ENCODE results near the gene MOB1B. TPM values are rescaled to one million over a fixed set of nuclear protein-coding genes. Genes with fewer than 3 reads are reported as not detected.

MOB1B gene
- total RNA-seq, 4 donors from 2014 or later: 8.3 to 17.9 (median 11.6) TPM

- 63 to 65% methylated on average over 5 to 6 of the region's 6 CpGs for WGBS, 2 donors
- Histone ChIP-seq H3K9me3 (no peaks in the 10 kb centered on the region), H3K36me3 (no peaks in the 10 kb centered on the region), H3K27me3 (no peaks in the 10 kb centered on the region), H3K27ac (no peak overlapping the region), H3K4me1 (peaks cover 0 to 25% (median 0%) of the 10 kb centered on the region in 3 donors), H3K4me3 (no peak overlapping the region)
- no peak for TF ChIP-seq POLR2A (IDR thresholded peaks at IDR 0.05)
- TF ChIP-seq, protein P1, sequence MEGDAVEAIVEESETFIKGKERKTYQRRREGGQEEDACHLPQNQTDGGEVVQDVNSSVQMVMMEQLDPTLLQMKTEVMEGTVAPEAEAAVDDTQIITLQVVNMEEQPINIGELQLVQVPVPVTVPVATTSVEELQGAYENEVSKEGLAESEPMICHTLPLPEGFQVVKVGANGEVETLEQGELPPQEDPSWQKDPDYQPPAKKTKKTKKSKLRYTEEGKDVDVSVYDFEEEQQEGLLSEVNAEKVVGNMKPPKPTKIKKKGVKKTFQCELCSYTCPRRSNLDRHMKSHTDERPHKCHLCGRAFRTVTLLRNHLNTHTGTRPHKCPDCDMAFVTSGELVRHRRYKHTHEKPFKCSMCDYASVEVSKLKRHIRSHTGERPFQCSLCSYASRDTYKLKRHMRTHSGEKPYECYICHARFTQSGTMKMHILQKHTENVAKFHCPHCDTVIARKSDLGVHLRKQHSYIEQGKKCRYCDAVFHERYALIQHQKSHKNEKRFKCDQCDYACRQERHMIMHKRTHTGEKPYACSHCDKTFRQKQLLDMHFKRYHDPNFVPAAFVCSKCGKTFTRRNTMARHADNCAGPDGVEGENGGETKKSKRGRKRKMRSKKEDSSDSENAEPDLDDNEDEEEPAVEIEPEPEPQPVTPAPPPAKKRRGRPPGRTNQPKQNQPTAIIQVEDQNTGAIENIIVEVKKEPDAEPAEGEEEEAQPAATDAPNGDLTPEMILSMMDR (IDR thresholded peaks at IDR 0.05): no peak
- DNase-seq: no peak
- intact Hi-C loops (cut with DNase I): loop anchor here (10.0 kb wide), 1 partner anchor 162 kb away; no protein-coding TSS in a partner anchor
Observed at GRCh38 chr4:71006203-71006907, 104.2 kb downstream of the MOB1B start.

DNA sequence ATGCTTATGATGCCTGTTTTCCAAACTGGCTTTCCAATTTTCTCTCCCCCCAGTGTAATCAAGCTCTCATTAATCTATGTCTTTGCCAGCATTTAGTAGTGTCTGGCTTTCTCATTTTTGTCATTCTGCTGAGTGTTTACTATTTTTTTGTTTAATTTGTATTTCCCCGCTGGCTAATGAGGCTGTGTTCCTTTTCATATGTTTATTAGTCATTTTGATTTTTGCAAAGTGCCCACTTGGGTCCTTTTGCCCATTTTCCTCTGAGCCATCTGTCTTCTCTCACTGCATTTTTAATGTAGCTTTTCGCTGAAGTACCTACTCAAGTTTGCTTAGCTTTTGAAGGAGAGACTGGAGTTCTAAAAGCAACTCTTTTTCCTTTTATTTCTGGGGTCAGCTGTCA lies 106.0 kb downstream of the MOB1B start:
- intact Hi-C loops (cut with DNase I): loop anchor here (10.0 kb wide), 1 partner anchor 163 kb away; no protein-coding TSS in a partner anchor
- H3K27ac ChIP-seq: no peak overlapping the region
- TF ChIP-seq POLR2A (IDR thresholded peaks at IDR 0.05): no peak
- TF ChIP-seq, protein P1 (IDR thresholded peaks at IDR 0.05): no peak

GRCh38 chr4:71009086-71009485 lies 106.9 kb downstream of the MOB1B start:
- no peaks in the 10 kb centered on the region for H3K27me3 ChIP-seq
- 48 to 53% methylated on average over 3 of the region's 3 CpGs for WGBS, 2 donors
- peaks cover 0 to 8% (median 0%) of the 10 kb centered on the region in 3 donors for H3K36me3 ChIP-seq
- no peak overlapping the region for H3K27ac ChIP-seq
- H3K9me3 ChIP-seq: no peaks in the 10 kb centered on the region
- TF ChIP-seq POLR2A (IDR thresholded peaks at IDR 0.05): no peak
- TF ChIP-seq, protein P1 (IDR thresholded peaks at IDR 0.05): no peak
- no peak for DNase-seq
- intact Hi-C loops (cut with DNase I): loop anchor here (10.0 kb wide), 1 partner anchor 164 kb away; no protein-coding TSS in a partner anchor
- no peak overlapping the region for H3K4me3 ChIP-seq
- peaks cover 0 to 19% (median 0%) of the 10 kb centered on the region in 3 donors for H3K4me1 ChIP-seq

More for the DNA sequence above, 106.0 kb downstream of the MOB1B start:
- H3K4me3 ChIP-seq: no peak overlapping the region
- H3K27me3 ChIP-seq: no peaks in the 10 kb centered on the region
- no peaks in the 10 kb centered on the region for H3K9me3 ChIP-seq
- no peak for DNase-seq
- H3K4me1 ChIP-seq: peaks cover 0 to 25% (median 0%) of the 10 kb centered on the region in 3 donors
- H3K36me3 ChIP-seq: peaks cover 0 to 8% (median 0%) of the 10 kb centered on the region in 3 donors
- WGBS, 2 donors: 88 to 90% methylated on average over 2 of the region's 2 CpGs

DNA sequence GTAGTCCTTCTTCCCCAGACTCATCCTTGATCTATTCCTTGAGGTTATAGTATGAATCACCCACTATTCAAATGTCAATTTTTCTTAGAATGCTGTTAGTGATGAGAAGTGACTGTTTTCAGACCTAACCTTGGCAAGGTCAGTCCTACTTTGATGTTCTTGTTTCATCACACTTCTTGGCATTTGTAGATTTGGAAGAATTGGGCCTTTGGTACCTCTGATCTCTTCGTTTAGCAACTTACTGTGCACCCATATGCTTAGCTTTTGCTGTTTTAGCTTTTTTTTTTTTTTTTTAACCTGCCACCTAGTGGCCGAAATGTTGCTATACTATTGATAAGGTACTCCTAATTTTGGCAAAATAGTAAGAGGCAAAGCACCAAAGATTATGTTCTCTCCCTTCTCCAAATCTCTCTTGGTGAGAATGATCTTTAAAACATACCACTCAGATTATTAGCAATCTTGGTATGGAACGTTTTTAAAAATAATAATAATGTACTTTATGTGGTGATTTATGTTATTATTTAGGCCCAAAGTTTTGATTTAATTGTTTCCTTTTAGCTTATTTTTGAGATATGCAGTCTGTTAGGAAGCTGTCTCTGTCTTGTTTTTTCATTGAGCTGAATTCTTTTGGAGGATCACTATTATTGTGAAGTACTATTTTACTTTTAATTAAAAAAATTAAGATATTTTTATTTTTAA lies 107.9 kb downstream of the MOB1B start:
- no peak for DNase-seq
- WGBS, 2 donors: 6 to 8% methylated on average over 3 of the region's 3 CpGs
- intact Hi-C loops (cut with DNase I): loop anchor here (10.0 kb wide), 1 partner anchor 165 kb away; no protein-coding TSS in a partner anchor

More for the DNA sequence above, 107.9 kb downstream of the MOB1B start:
- Histone ChIP-seq H3K27ac (no peak overlapping the region), H3K4me1 (peaks cover 0 to 11% (median 0%) of the 10 kb centered on the region in 3 donors), H3K36me3 (peaks cover 0 to 8% (median 0%) of the 10 kb centered on the region in 3 donors), H3K27me3 (no peaks in the 10 kb centered on the region), H3K9me3 (no peaks in the 10 kb centered on the region), H3K4me3 (no peak overlapping the region)
- TF ChIP-seq POLR2A (IDR thresholded peaks at IDR 0.05): no peak
- TF ChIP-seq, protein P1 (IDR thresholded peaks at IDR 0.05): peak; percentile 32 to 62 (median 52)

All from esophagus squamous epithelium (tissue), 5 donors.